Measurements from ENCODE around the gene C13orf42. TPM values are rescaled to one million over a fixed set of nuclear protein-coding genes. Genes with fewer than 3 reads are reported as not detected.
A peak's percentile ranks its signal among the peaks of the same experiment; 100 is the strongest.

C13orf42 gene
- total and polyA plus RNA-seq, 2 donors (not counting 3 experiments of a cell fraction or from before 2014, with no cell fraction given): not detected

GRCh38 chr13:51101636-51102235 lies 9.3 kb downstream of the C13orf42 start:
- Histone ChIP-seq H3K4me2 (ENCODE audit: insufficient read depth, low read length) (no peak overlapping the region), H3K9ac (replicated peaks; ENCODE audit: extremely low read depth, insufficient read depth, low read length) (no peak overlapping the region), H3K27ac (ENCODE audit: insufficient read depth, low read depth, low read length) (no peak overlapping the region), H3K79me2 (ENCODE audit: control insufficient read depth, insufficient read depth, low read length) (no peaks in the 10 kb centered on the region), H4K20me1 (replicated peaks; ENCODE audit: control insufficient read depth, extremely low read depth, insufficient read depth, low read length) (no peaks in the 10 kb centered on the region), H3K4me3 (replicated peaks in 1 of 3; ENCODE audit: insufficient read depth in 1 of 3, low read depth in 1 of 3, low read length in 3 of 3) (no peak overlapping the region), H2AFZ (ENCODE audit: low read depth, low read length) (no peak overlapping the region), H3K4me1 (ENCODE audit: control insufficient read depth, extremely low read depth, insufficient read depth, low read length) (no peaks in the 10 kb centered on the region), H3K9me1 (replicated peaks; ENCODE audit: control insufficient read depth, extremely low read depth, insufficient read depth, low read length) (no peaks in the 10 kb centered on the region), H3K27me3 (ENCODE audit: control insufficient read depth in 2 of 2, insufficient read depth in 2 of 2, low read length in 2 of 2) (peaks cover 5 to 14% of the 10 kb centered on the region in 2 experiments), H3K36me3 (ENCODE audit: control insufficient read depth in 2 of 2, extremely low read depth in 1 of 2, insufficient read depth in 2 of 2, low read length in 2 of 2) (no peaks in the 10 kb centered on the region), H3K9me3 (replicated peaks; ENCODE audit: control insufficient read depth, insufficient read depth, low read length) (no peaks in the 10 kb centered on the region)
- BruUV-seq (replicated peaks): no TSS peak
- TF ChIP-seq JUN (IDR thresholded peaks at IDR 0.05; ENCODE audit: borderline replicate concordance, insufficient read depth, insufficient read length, low read depth): no peak
- no peak for TF ChIP-seq MAX (IDR thresholded peaks at IDR 0.05; ENCODE audit: insufficient read depth, insufficient read length)
- TF ChIP-seq POLR2AphosphoS5 (IDR thresholded peaks at IDR 0.05; ENCODE audit: insufficient read depth, low read depth, low read length): no peak
- no peak for TF ChIP-seq MYC (IDR thresholded peaks at IDR 0.05; ENCODE audit: low read depth, low read length)
- TF ChIP-seq POLR2A (IDR thresholded peaks at IDR 0.05; ENCODE audit: low read depth, low read length): no peak
- no peak for TF ChIP-seq GATA2 (IDR thresholded peaks at IDR 0.05; ENCODE audit: insufficient read depth, insufficient read length, low read depth, low read length)
- no peak for TF ChIP-seq CTCF (IDR thresholded peaks at IDR 0.05; ENCODE audit: extremely low read depth in 1 of 2, insufficient read depth in 1 of 2, low read depth in 1 of 2, low read length in 2 of 2)
- TF ChIP-seq EZH2 (IDR thresholded peaks at IDR 0.05; ENCODE audit: borderline replicate concordance, low read depth, low read length, severe bottlenecking): no peak
- TF ChIP-seq FOS (IDR thresholded peaks at IDR 0.05; ENCODE audit: borderline replicate concordance, insufficient read depth, low read length): no peak
- DNase-seq (ENCODE audit: low read depth, low spot score): peak; percentile 19
- POLR2A ChIA-PET: no interaction called here
- intact Hi-C loops (cut with micrococcal nuclease) (no loop called here), dilution Hi-C loops (cut with MboI; ENCODE audit: extremely low pct_ligation_motif_present, low sequenced_read_pairs) (no loop called here)
- CTCF ChIA-PET: interaction anchor here (0.8 kb wide), 1 partner anchor 24 kb away, joined by 3 read pairs; no protein-coding TSS in a partner anchor
- no peak for FAIRE-seq
